CD14-positive monocyte (primary cell): ENCODE measurements around the gene KCNMA1. TPM values are rescaled to one million over a fixed set of nuclear protein-coding genes. Genes with fewer than 3 reads are reported as not detected.

ENCODE experiments used
- DNase-seq, 3 donors: peaks; one replicate each; pipeline ENCODE4 v3.0.0-alpha.2; 2011 to 2022
- H2AFZ ChIP-seq: 2 replicates; pipeline ENCODE4 v1.6.0; 2012; ENCODE audit warnings: mild to moderate bottlenecking, low read depth, low read length, inconsistent platforms; ENCODE audit not compliant: insufficient read depth, poor library complexity, severe bottlenecking
- H3K27ac ChIP-seq, 2 donors: 1 replicate in 1 of 2; 2 replicates in 1 of 2; pipeline ENCODE4 v1.5.1; 2012 to 2013; ENCODE audit warnings: low read length in 2 of 2, control low read depth in 1 of 2, inconsistent platforms in 1 of 2, low read depth in 1 of 2, mild to moderate bottlenecking in 1 of 2
- H3K27me3 ChIP-seq, 2 donors: one replicate each; pipeline versions ENCODE4 v1.6.0 to v1.6.1; 2011 to 2013; ENCODE audit warnings: low read length in 2 of 2; ENCODE audit not compliant: control insufficient read depth in 2 of 2, insufficient read depth in 2 of 2
- H3K36me3 ChIP-seq, 2 donors: replicated peaks in 1 of 2; 1 replicate in 1 of 2; 2 replicates in 1 of 2; pipeline versions ENCODE4 v1.5.1 to v1.6.1; 2012 to 2013; ENCODE audit warnings: low read length in 2 of 2, control low read depth in 1 of 2, inconsistent platforms in 1 of 2, mild to moderate bottlenecking in 1 of 2; ENCODE audit not compliant: insufficient read depth in 2 of 2, control insufficient read depth in 1 of 2
- H3K4me1 ChIP-seq, 2 donors: 1 replicate in 1 of 2; 2 replicates in 1 of 2; pipeline versions ENCODE4 v1.5.1 to v1.6.1; 2012 to 2013; ENCODE audit warnings: low read length in 2 of 2, control low read depth in 1 of 2, inconsistent platforms in 1 of 2, mild to moderate bottlenecking in 1 of 2, moderate library complexity in 1 of 2; ENCODE audit not compliant: insufficient read depth in 2 of 2, control insufficient read depth in 1 of 2
- H3K4me2 ChIP-seq: replicated peaks from 2 replicates; pipeline ENCODE3; 2012; ENCODE audit warnings: low read length, moderate library complexity, mild to moderate bottlenecking; ENCODE audit not compliant: poor library complexity, severe bottlenecking; ENCODE audit errors: extremely low read depth
- H3K4me3 ChIP-seq, 3 experiments: fragments of 200-600 bp in 1 of 3; sonication (generic) in 1 of 3; replicated peaks in 1 of 3; 1 replicate in 2 of 3; 2 replicates in 1 of 3; pipeline ENCODE4 v1.5.1; 2011 to 2013; ENCODE audit warnings: low read length in 3 of 3, mild to moderate bottlenecking in 3 of 3, control low read depth in 2 of 3, low read depth in 2 of 3, inconsistent platforms in 1 of 3, moderate library complexity in 1 of 3
- H3K79me2 ChIP-seq: 2 replicates; pipeline ENCODE4 v1.6.0; 2012; ENCODE audit warnings: mild to moderate bottlenecking, control low read depth, inconsistent platforms, low read length, moderate library complexity; ENCODE audit not compliant: insufficient read depth
- H3K9ac ChIP-seq: 2 replicates; pipeline ENCODE4 v1.6.0; 2017; ENCODE audit warnings: low read length, mild to moderate bottlenecking; ENCODE audit not compliant: insufficient read depth, poor library complexity, severe bottlenecking
- H3K9me3 ChIP-seq, 2 donors: replicated peaks in 1 of 2; 1 replicate in 1 of 2; 2 replicates in 1 of 2; pipeline versions ENCODE4 v1.5.1 to v1.6.1; 2012 to 2013; ENCODE audit warnings: low read length in 2 of 2, control low read depth in 1 of 2; ENCODE audit not compliant: control insufficient read depth in 1 of 2, insufficient read depth in 1 of 2
- H4K20me1 ChIP-seq: 2 replicates; pipeline ENCODE4 v1.6.0; 2012; ENCODE audit warnings: mild to moderate bottlenecking, low read length, control low read depth, moderate library complexity; ENCODE audit not compliant: insufficient read depth
- H3K27ac Mint-ChIP-seq, 7 donors: one replicate each; pipeline ENCODE4 v1.8.0; 2020; ENCODE audit warnings: mild to moderate bottlenecking in 7 of 7, mixed read lengths in 7 of 7, moderate library complexity in 6 of 7, inconsistent platforms in 2 of 7
- H3K27me3 Mint-ChIP-seq, 3 donors: one replicate each; pipeline ENCODE4 v1.8.0; 2021 to 2022; ENCODE audit warnings: low read depth in 3 of 3, mild to moderate bottlenecking in 3 of 3, mixed read lengths in 3 of 3, moderate library complexity in 3 of 3, inconsistent platforms in 1 of 3
- H3K36me3 Mint-ChIP-seq, 2 donors: one replicate each; pipeline ENCODE4 v1.8.0; 2020; ENCODE audit warnings: mixed read lengths in 2 of 2, inconsistent platforms in 1 of 2, mild to moderate bottlenecking in 1 of 2
- H3K4me1 Mint-ChIP-seq: one replicate; pipeline ENCODE4 v1.8.0; 2020; ENCODE audit warnings: mild to moderate bottlenecking, mixed read lengths
- H3K4me3 Mint-ChIP-seq, 2 donors: one replicate each; pipeline ENCODE4 v1.8.0; 2020; ENCODE audit warnings: mild to moderate bottlenecking in 2 of 2, mixed read lengths in 2 of 2, moderate library complexity in 1 of 2
- H3K9me3 Mint-ChIP-seq, 7 donors: one replicate each; pipeline ENCODE4 v1.8.0; 2020 to 2022; ENCODE audit warnings: mixed read lengths in 7 of 7, mild to moderate bottlenecking in 6 of 7, moderate library complexity in 6 of 7, inconsistent platforms in 2 of 7
- CTCF ChIP-seq: fragments of 200-600 bp; IDR thresholded peaks from one replicate; pipeline ENCODE4 v1.8.0; 2022; ENCODE audit warnings: antibody characterized with exemption, mild to moderate bottlenecking
- WGBS: methylation state at CpG from one replicate; pipeline ENCODE4 v1.1.5; 2013; ENCODE audit warnings: missing lambda C conversion rate; ENCODE audit not compliant: insufficient coverage; 5-methylcytosine and 5-hydroxymethylcytosine counted together
- intact Hi-C, 2 donors: fragments of 100-400 bp; cut with micrococcal nuclease; formaldehyde crosslinking; loops; one replicate each; pipeline versions ENCODE4 v1.15.0 to v1.15.1; 2023
- polyA plus RNA-seq, 3 donors: library from polyadenylated mRNA; depleted of rRNA in 1 of 3; unstranded in 2 of 3; stranded (reverse) in 1 of 3; fragments of 300-500 nt in 2 of 3; fragments of >200 nt in 1 of 3; fragmentation: Illumina TruSeq in 2 of 3; gene quantifications; 1 replicate in 2 of 3; 2 replicates in 1 of 3; pipeline ENCODE4 v1.2.3, GENCODE V29; 2012 to 2021

Gene KCNMA1
- polyA plus RNA-seq, 3 donors: 0.11 to 1.0 TPM; not detected in 1

GRCh38 chr10:77626266-77626935 is 11.2 kb downstream of the KCNMA1 start:
- Mint-ChIP-seq H3K27me3 (peaks cover 0 to 4% (median 0%) of the 10 kb centered on the region in 3 donors), H3K4me3 (no peak overlapping the region), H3K27ac (peak overlapping the region in 2 of 7 donors; percentile 54 to 73), H3K36me3 (no peaks in the 10 kb centered on the region), H3K9me3 (no peaks in the 10 kb centered on the region), H3K4me1 (peaks cover 54% of the 10 kb centered on the region)
- Histone ChIP-seq H3K4me2 (no peak overlapping the region), H3K4me3 (no peak overlapping the region), H3K9ac (no peak overlapping the region), H3K79me2 (no peaks in the 10 kb centered on the region), H4K20me1 (no peaks in the 10 kb centered on the region), H3K36me3 (no peaks in the 10 kb centered on the region), H3K9me3 (no peaks in the 10 kb centered on the region), H3K4me1 (peaks cover 39 to 40% of the 10 kb centered on the region in 2 donors), H3K27me3 (no peaks in the 10 kb centered on the region), H2AFZ (no peak overlapping the region), H3K27ac (no peak overlapping the region)
- intact Hi-C loops: no loop called here
- DNase-seq: no peak
- TF ChIP-seq CTCF: no peak
- 28% methylated on average over 2 of the region's 8 CpGs for WGBS

- TF ChIP-seq CTCF: no peak
- Mint-ChIP-seq H3K27me3 (peaks cover 0 to 3% (median under 1%) of the 10 kb centered on the region in 3 donors), H3K27ac (peak overlapping the region in 6 of 7 donors; percentile 38 to 82 (median 66)), H3K9me3 (no peaks in the 10 kb centered on the region), H3K4me1 (peaks cover 63% of the 10 kb centered on the region), H3K36me3 (no peaks in the 10 kb centered on the region), H3K4me3 (peak overlapping the region in 1 of 2 donors; percentile 39)
- Histone ChIP-seq H3K9ac (no peak overlapping the region), H3K4me1 (peaks cover 49 to 50% of the 10 kb centered on the region in 2 donors), H3K4me3 (no peak overlapping the region), H3K79me2 (no peaks in the 10 kb centered on the region), H4K20me1 (no peaks in the 10 kb centered on the region), H3K27ac (no peak overlapping the region), H3K36me3 (no peaks in the 10 kb centered on the region), H3K4me2 (no peak overlapping the region), H3K9me3 (no peaks in the 10 kb centered on the region), H3K27me3 (no peaks in the 10 kb centered on the region), H2AFZ (no peak overlapping the region)
- WGBS: no CpG with 5 or more reads among the region's 3 CpGs
- intact Hi-C loops: no loop called here
- peak; percentile 41 to 73 (median 42) for DNase-seq
Observed at GRCh38 chr10:77625379-77625778, 12.2 kb downstream of the KCNMA1 start.
